HG03460 (cell line): Measurements from ENCODE around the gene ASAP2.
"Not testable (repeated sequence)": the region's sequence is repeated elsewhere in the genome, so short reads cannot be mapped to it uniquely, and the experiment has no call there.

Experiments used
- ATAC-seq: cut with Tn5 transposase; IDR thresholded peaks from one replicate; pipeline ENCODE4 v1.9.1; 2021; ENCODE audit not compliant: unreplicated experiment

Gene ASAP2

GRCh38 chr2:9210030-9210429, 3.4 kb downstream of the ASAP2 start:
- ATAC-seq = no peak

- ATAC-seq = no peak
These were observed 4.9 kb downstream of the ASAP2 start for GRCh38 chr2:9211496-9211895.

- no peak for ATAC-seq
These were observed 5.5 kb downstream of the ASAP2 start for GRCh38 chr2:9212010-9212635.

GRCh38 chr2:9212661-9213411, 6.2 kb downstream of the ASAP2 start:
- no peak for ATAC-seq

GRCh38 chr2:9213477-9214051, 7.0 kb downstream of the ASAP2 start:
- ATAC-seq = no peak

GRCh38 chr2:9214873-9215272, 8.3 kb downstream of the ASAP2 start:
- ATAC-seq = no peak

GRCh38 chr2:9215680-9216079, 9.1 kb downstream of the ASAP2 start:
- ATAC-seq = no peak

- not testable (repeated sequence) for ATAC-seq
These were observed 9.5 kb downstream of the ASAP2 start for GRCh38 chr2:9216143-9216542.

GRCh38 chr2:9217838-9218770, 11.5 kb downstream of the ASAP2 start:
- ATAC-seq = no peak

GRCh38 chr2:9219027-9219445, 12.4 kb downstream of the ASAP2 start:
- no peak for ATAC-seq

GRCh38 chr2:9220201-9220600, 13.6 kb downstream of the ASAP2 start:
- ATAC-seq = no peak

GRCh38 chr2:9221223-9221622, 14.6 kb downstream of the ASAP2 start:
- no peak for ATAC-seq

- ATAC-seq = no peak
These were observed 15.8 kb downstream of the ASAP2 start for GRCh38 chr2:9222239-9222892.

GRCh38 chr2:9222893-9223287, 16.3 kb downstream of the ASAP2 start:
- ATAC-seq = no peak

- ATAC-seq = no peak
These were observed 19.2 kb downstream of the ASAP2 start for GRCh38 chr2:9225806-9226205.

GRCh38 chr2:9226458-9227380, 20.1 kb downstream of the ASAP2 start:
- ATAC-seq = no peak

GRCh38 chr2:9228088-9228751, 21.6 kb downstream of the ASAP2 start:
- ATAC-seq = no peak

GRCh38 chr2:9228781-9229469, 22.3 kb downstream of the ASAP2 start:
- no peak for ATAC-seq

GRCh38 chr2:9229470-9229820, 22.8 kb downstream of the ASAP2 start:
- ATAC-seq = no peak
